Stomach (tissue), 19 donors: ENCODE measurements around the gene LRRC28. TPM values are rescaled to one million over a fixed set of nuclear protein-coding genes. Genes with fewer than 3 reads are reported as not detected.

Experiments
- DNase-seq, 2 donors: peaks; one replicate each; pipeline versions ENCODE4 v3.0.0 to v3.0.0-alpha.2; 2013 to 2019
- H3K27ac ChIP-seq, 5 donors: fragments of 200-600 bp in 4 of 5; sonication (generic) in 4 of 5; one replicate each; pipeline ENCODE4 v1.5.1; 2013 to 2019; ENCODE audit warnings: mild to moderate bottlenecking in 1 of 5, moderate library complexity in 1 of 5
- H3K27me3 ChIP-seq, 3 donors: fragments of 200-600 bp; sonication (generic); one replicate each; pipeline ENCODE4 v1.5.1; 2017 to 2019; ENCODE audit warnings: mixed run types in 1 of 3
- H3K36me3 ChIP-seq, 4 donors: fragments of 200-600 bp; sonication (generic); 1 replicate in 3 of 4; 2 replicates in 1 of 4; pipeline ENCODE4 v1.5.1; 2016 to 2019
- H3K4me1 ChIP-seq, 4 donors: fragments of 200-600 bp; sonication (generic); one replicate each; pipeline ENCODE4 v1.5.1; 2016 to 2019
- H3K4me3 ChIP-seq, 4 donors: fragments of 200-600 bp; sonication (generic) in 3 of 4; one replicate each; pipeline ENCODE4 v1.5.1; 2016 to 2019; ENCODE audit warnings: mild to moderate bottlenecking in 1 of 4
- H3K9me3 ChIP-seq, 4 donors: fragments of 200-600 bp; sonication (generic); one replicate each; pipeline ENCODE4 v1.5.1; 2016 to 2019
- EP300 ChIP-seq: sonication (generic); formaldehyde crosslinking; IDR thresholded peaks from one replicate; pipeline ENCODE4 v1.6.1; 2017; ENCODE audit warnings: antibody characterized with exemption
- POLR2A ChIP-seq, 4 donors: fragments of 450-650 bp; IDR thresholded peaks; one replicate each; pipeline ENCODE4 v1.6.1; 2016; ENCODE audit warnings: antibody characterized with exemption in 4 of 4, control low read depth in 2 of 4, mild to moderate bottlenecking in 1 of 4, moderate library complexity in 1 of 4
- POLR2AphosphoS5 ChIP-seq, 3 donors: sonication (generic); formaldehyde crosslinking; IDR thresholded peaks; one replicate each; pipeline ENCODE4 v1.6.1; 2016; ENCODE audit warnings: antibody characterized with exemption in 3 of 3
- WGBS, 5 donors: extraction: QIAGEN DNeasy Blood & Tissue Kit in 3 of 5; methylation state at CpG; one replicate each; pipeline versions ENCODE4 v1.1.5 to v1.1.7; 2013 to 2018; 5-methylcytosine and 5-hydroxymethylcytosine counted together
- intact Hi-C: fragments of 100-400 bp; cut with DNase I; formaldehyde crosslinking; loops from one replicate; pipeline ENCODE4 v1.15.1; 2023; ENCODE audit warnings: low total_unique reads
- long read RNA-seq, 10 donors: transcript quantifications; one replicate each; lab custom pipeline, GENCODE V29; 2026
- polyA plus RNA-seq, 3 donors: library from polyadenylated mRNA; stranded (reverse); fragments of 200-250 nt; gene quantifications; one replicate each; pipeline ENCODE4 v1.2.3, GENCODE V29; 2013
- total RNA-seq, 5 donors: library from RNA; depleted of rRNA; stranded (reverse); fragments of >200 nt; gene quantifications; one replicate each; pipeline versions ENCODE4 v1.1.0 to v1.2.3, GENCODE V29; 2014 to 2016
- TF ChIP-seq, protein P1 (sequence below), 7 experiments: fragments of 450-650 bp in 4 of 7; fragments of 200-600 bp in 3 of 7; sonication (generic) in 3 of 7; IDR thresholded peaks; one replicate each; pipeline ENCODE4 v1.5.1; 2016 to 2019; ENCODE audit warnings: antibody characterized with exemption in 7 of 7, control low read depth in 2 of 7, mild to moderate bottlenecking in 1 of 7
- donor health status: healthy with polysubstance abuse.
- donor health status: Bipolar disorder and iron deficiency.
- donor health status: healthy.

The LRRC28 gene
- total RNA-seq, result 10 to 100 TPM; 21.4 to 82.6 (median 28.0) TPM
- polyA plus RNA-seq, result 10 to 100 TPM in 2 of 3 donors, 1 to 10 TPM in 1; 9.6 to 32.5 (median 13.6) TPM
- long read RNA-seq, donor 1, full-length matches to known transcripts, result 3 of 3 reads
- long read RNA-seq, donor 1, partial matches to known transcripts, result 0 of 3 reads
- long read RNA-seq, donor 1, other reads (novel, unspliced or antisense), result 0 of 3 reads
- long read RNA-seq, donor 2, result 0 reads
- long read RNA-seq, donor 3, result 0 reads
- long read RNA-seq, donor 4, result 0 reads
- long read RNA-seq, donor 5, full-length matches to known transcripts, result 5 of 5 reads
- long read RNA-seq, donor 5, partial matches to known transcripts, result 0 of 5 reads
- long read RNA-seq, donor 5, other reads (novel, unspliced or antisense), result 0 of 5 reads
- long read RNA-seq, donor 6, full-length matches to known transcripts, result 5 of 5 reads
- long read RNA-seq, donor 6, partial matches to known transcripts, result 0 of 5 reads
- long read RNA-seq, donor 6, other reads (novel, unspliced or antisense), result 0 of 5 reads
- long read RNA-seq, donor 7, full-length matches to known transcripts, result 2 of 2 reads
- long read RNA-seq, donor 7, partial matches to known transcripts, result 0 of 2 reads
- long read RNA-seq, donor 7, other reads (novel, unspliced or antisense), result 0 of 2 reads
- long read RNA-seq, donor 8, full-length matches to known transcripts, result 3 of 3 reads
- long read RNA-seq, donor 8, partial matches to known transcripts, result 0 of 3 reads
- long read RNA-seq, donor 8, other reads (novel, unspliced or antisense), result 0 of 3 reads
- long read RNA-seq, donor 9, full-length matches to known transcripts, result 4 of 4 reads
- long read RNA-seq, donor 9, partial matches to known transcripts, result 0 of 4 reads
- long read RNA-seq, donor 9, other reads (novel, unspliced or antisense), result 0 of 4 reads
- long read RNA-seq, donor 10, result 0 reads

DNA sequence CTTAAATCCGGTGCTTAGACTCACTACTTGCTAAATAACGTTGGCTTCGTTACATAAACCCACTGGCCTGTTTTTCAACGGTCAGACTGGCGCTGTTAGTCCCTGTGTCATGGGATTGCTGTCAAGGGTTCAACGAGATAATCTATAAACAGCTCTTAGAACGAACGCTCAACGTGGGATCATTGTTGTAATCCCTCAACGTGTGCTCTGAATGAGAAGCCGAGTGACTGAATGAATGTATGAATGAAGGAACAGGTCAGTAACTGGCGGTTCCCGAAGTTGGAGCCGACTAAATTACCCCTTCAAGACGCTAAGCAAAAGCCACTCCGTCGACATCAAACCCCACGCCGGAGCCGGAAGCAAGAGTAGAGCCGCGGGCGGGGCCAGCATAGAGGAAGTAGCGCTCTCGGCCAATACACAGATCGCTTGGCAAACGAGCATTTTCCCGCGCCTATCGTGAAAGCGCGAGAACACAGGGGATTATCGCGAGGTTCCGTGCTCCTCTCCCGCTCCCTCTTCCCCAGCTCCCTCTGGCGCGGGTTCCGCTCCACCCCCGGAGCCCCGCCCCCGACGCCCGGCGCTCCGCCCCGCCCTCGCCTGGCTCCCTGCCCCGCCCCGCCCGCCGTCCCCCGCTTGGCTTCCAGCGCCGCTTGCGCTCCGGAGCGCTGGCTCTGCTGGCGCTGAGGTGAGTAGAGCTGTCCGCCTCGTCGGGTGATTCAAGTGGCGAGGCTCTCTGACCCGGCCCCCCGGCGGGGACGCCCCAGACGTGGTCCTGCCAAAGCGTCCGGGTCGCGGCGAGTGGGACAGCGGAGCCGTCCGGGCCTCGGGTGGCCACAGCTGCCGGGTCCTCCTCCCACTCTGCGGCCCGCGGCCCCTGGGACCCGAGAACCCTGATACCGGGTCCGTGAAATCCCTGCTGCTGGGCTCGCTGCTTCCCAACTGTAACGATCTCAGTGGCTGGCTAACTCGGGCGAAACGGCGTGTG lies at the start of gene LRRC28:
TSS of gene LRRC28 (plus strand) at position 625 of the 985 bp plus-strand sequence. CDS start 4,477 bp downstream, outside the sequence.
- TF ChIP-seq POLR2A (IDR thresholded peaks at IDR 0.05), result peak in 2 of 4 donors; percentile 58 to 70
- TF ChIP-seq, protein P1, sequence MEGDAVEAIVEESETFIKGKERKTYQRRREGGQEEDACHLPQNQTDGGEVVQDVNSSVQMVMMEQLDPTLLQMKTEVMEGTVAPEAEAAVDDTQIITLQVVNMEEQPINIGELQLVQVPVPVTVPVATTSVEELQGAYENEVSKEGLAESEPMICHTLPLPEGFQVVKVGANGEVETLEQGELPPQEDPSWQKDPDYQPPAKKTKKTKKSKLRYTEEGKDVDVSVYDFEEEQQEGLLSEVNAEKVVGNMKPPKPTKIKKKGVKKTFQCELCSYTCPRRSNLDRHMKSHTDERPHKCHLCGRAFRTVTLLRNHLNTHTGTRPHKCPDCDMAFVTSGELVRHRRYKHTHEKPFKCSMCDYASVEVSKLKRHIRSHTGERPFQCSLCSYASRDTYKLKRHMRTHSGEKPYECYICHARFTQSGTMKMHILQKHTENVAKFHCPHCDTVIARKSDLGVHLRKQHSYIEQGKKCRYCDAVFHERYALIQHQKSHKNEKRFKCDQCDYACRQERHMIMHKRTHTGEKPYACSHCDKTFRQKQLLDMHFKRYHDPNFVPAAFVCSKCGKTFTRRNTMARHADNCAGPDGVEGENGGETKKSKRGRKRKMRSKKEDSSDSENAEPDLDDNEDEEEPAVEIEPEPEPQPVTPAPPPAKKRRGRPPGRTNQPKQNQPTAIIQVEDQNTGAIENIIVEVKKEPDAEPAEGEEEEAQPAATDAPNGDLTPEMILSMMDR (IDR thresholded peaks at IDR 0.05), result no peak
- TF ChIP-seq POLR2AphosphoS5 (IDR thresholded peaks at IDR 0.05), result peak; percentile 88 to 95 (median 95)
- no peak for TF ChIP-seq EP300
- Histone ChIP-seq H3K4me1 (peaks cover 23 to 61% (median 39%) of the 10 kb centered on the region in 4 donors), H3K27ac (peak within 1 kb of the TSS; percentile 91 to 99 (median 92)), H3K4me3 (peak within 1 kb of the TSS; percentile 67 to 85 (median 80)), H3K9me3 (no peaks in the 10 kb centered on the region), H3K36me3 (peaks cover 0 to 4% (median 4%) of the 10 kb centered on the region in 4 donors), H3K27me3 (no peaks in the 10 kb centered on the region)
- intact Hi-C loops, result no loop called here
- WGBS, 5 donors, result 0% methylated on average over 43 to 90 of the region's 90 CpGs
- DNase-seq, result peak; percentile 99 to 100

DNA sequence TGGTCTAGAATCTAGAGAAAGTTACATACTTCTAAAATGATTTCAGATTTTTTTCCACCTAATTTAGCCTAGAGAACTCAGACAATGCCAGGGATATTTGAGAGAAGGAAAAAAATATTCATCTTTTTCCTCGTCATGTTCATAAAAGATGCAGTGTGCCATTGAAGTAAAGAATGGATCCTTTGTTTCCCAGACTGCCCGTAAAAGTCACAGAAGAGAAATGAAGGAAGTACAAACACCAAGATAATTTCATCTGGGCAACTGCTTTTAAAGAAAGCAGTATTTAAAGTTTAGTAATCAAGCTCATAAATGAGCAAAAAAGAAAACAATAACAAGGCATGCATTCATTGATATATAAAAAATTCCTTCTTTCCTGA lies 49.1 kb upstream of the LRRC28 start:
- no peaks in the 10 kb centered on the region for H3K27me3 ChIP-seq
- H3K27ac ChIP-seq, result no peak overlapping the region
- TF ChIP-seq POLR2AphosphoS5 (IDR thresholded peaks at IDR 0.05) (no peak), POLR2A (IDR thresholded peaks at IDR 0.05) (no peak), EP300 (no peak)
- TF ChIP-seq, protein P1 (IDR thresholded peaks at IDR 0.05), result no peak
- H3K4me1 ChIP-seq, result no peaks in the 10 kb centered on the region
- H3K4me3 ChIP-seq, result no peak overlapping the region
- H3K36me3 ChIP-seq, result peaks cover 0 to 33% (median 28%) of the 10 kb centered on the region in 4 donors
- intact Hi-C loops, result no loop called here
- no peaks in the 10 kb centered on the region for H3K9me3 ChIP-seq
- no peak for DNase-seq
- 26 to 51% (median 40%) methylated on average over 2 of the region's 2 CpGs for WGBS, 5 donors

DNA sequence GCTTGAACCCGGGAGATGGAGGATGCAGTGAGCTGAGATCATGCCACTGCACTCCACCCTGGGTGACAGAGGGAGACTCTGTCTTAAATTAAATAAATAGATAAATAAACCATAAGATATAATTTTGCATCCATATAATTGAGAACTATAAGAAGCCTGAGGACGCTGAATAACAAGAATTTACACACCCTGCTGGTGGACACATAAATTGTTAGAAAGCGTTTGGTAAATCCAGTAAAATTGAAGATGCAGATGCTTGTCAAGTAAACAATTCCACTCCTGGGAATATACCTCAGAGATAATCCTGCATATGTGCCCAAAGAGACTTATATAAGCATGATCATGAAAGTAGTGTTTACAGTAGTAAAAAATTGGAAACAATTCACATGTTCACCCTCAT lies 43.6 kb upstream of the LRRC28 start:
- Histone ChIP-seq H3K4me3 (no peak overlapping the region), H3K9me3 (no peaks in the 10 kb centered on the region), H3K4me1 (peaks cover 0 to 27% (median 0%) of the 10 kb centered on the region in 4 donors), H3K27ac (no peak overlapping the region), H3K27me3 (no peaks in the 10 kb centered on the region), H3K36me3 (peaks cover 0 to 3% (median 0%) of the 10 kb centered on the region in 4 donors)
- TF ChIP-seq, protein P1 (IDR thresholded peaks at IDR 0.05), result no peak
- TF ChIP-seq POLR2AphosphoS5 (IDR thresholded peaks at IDR 0.05) (no peak), EP300 (no peak), POLR2A (IDR thresholded peaks at IDR 0.05) (no peak)
- intact Hi-C loops, result no loop called here
- 88 to 93% (median 89%) methylated on average over 3 of the region's 3 CpGs for WGBS, 5 donors
- no peak for DNase-seq
